DMS53 treated with DMSO at 0.1 percent for 48 hours (cell line): Measurements from ENCODE around the gene ETNK2.

ENCODE experiments used
- DNase-seq: peaks from one replicate; lab custom pipeline; 2025; ENCODE audit not compliant: unreplicated experiment; lab: John Stamatoyannopoulos, UW

ETNK2 gene

GRCh38 chr1:204149635-204150565, 1.9 kb downstream of the ETNK2 start:
- no peak for DNase-seq

- DNase-seq = no peak
Observed at GRCh38 chr1:204149107-204149506, 2.7 kb downstream of the ETNK2 start.

- DNase-seq = no peak
Observed at GRCh38 chr1:204147406-204148383, 4.1 kb downstream of the ETNK2 start.

GRCh38 chr1:204146965-204147364, 4.9 kb downstream of the ETNK2 start:
- DNase-seq = no peak

- no peak for DNase-seq
Observed at GRCh38 chr1:204146309-204146708, 5.5 kb downstream of the ETNK2 start.

GRCh38 chr1:204145033-204145504, 6.8 kb downstream of the ETNK2 start:
- no peak for DNase-seq

- DNase-seq = no peak
Observed at GRCh38 chr1:204143276-204144041, 8.4 kb downstream of the ETNK2 start.

GRCh38 chr1:204142032-204142974, 9.5 kb downstream of the ETNK2 start:
- DNase-seq = no peak

GRCh38 chr1:204141131-204141530, 10.7 kb downstream of the ETNK2 start:
- no peak for DNase-seq

- DNase-seq = no peak
Observed at GRCh38 chr1:204139952-204140351, 11.9 kb downstream of the ETNK2 start.

- no peak for DNase-seq
Observed at GRCh38 chr1:204139088-204139487, 12.8 kb downstream of the ETNK2 start.

GRCh38 chr1:204136814-204137213, 15.0 kb downstream of the ETNK2 start:
- DNase-seq = no peak

GRCh38 chr1:204134103-204134502, 17.7 kb downstream of the ETNK2 start:
- no peak for DNase-seq

- no peak for DNase-seq
Observed at GRCh38 chr1:204132718-204133117, 19.1 kb downstream of the ETNK2 start.

- DNase-seq = no peak
Observed at GRCh38 chr1:204131978-204132377, 19.9 kb downstream of the ETNK2 start.

- DNase-seq = no peak
Observed at GRCh38 chr1:204130981-204131892, 20.6 kb downstream of the ETNK2 start.

- peak; percentile 79 for DNase-seq
Observed at GRCh38 chr1:204130178-204130577, 21.7 kb downstream of the ETNK2 start.
